Ectodermal cell (in vitro differentiated cells): Measurements from ENCODE around the gene ELL.

Experiments used
- H3K27ac ChIP-seq: 2 replicates; pipeline ENCODE4 v1.7.0; 2013; ENCODE audit warnings: mild to moderate bottlenecking, low read depth, low read length; ENCODE audit not compliant: insufficient read depth, poor library complexity, severe bottlenecking
- H3K27me3 ChIP-seq: 2 replicates; pipeline ENCODE4 v1.7.0; 2013; ENCODE audit warnings: mild to moderate bottlenecking, low read length; ENCODE audit not compliant: insufficient read depth, control insufficient read depth, poor library complexity, severe bottlenecking
- H3K36me3 ChIP-seq: one replicate; pipeline ENCODE4 v1.7.0; 2013; ENCODE audit warnings: low read length; ENCODE audit not compliant: control insufficient read depth, insufficient read depth
- H3K4me1 ChIP-seq: one replicate; pipeline ENCODE4 v1.7.0; 2013; ENCODE audit warnings: low read length; ENCODE audit not compliant: control insufficient read depth, insufficient read depth
- H3K4me3 ChIP-seq: 2 replicates; pipeline ENCODE4 v1.7.0; 2013; ENCODE audit warnings: low read depth, low read length, control low read depth; ENCODE audit not compliant: insufficient read depth
- H3K9me3 ChIP-seq: 2 replicates; pipeline ENCODE4 v1.7.0; 2013; ENCODE audit warnings: mild to moderate bottlenecking, low read length, moderate library complexity; ENCODE audit not compliant: control insufficient read depth
- WGBS, 2 experiments: methylation state at CpG; one replicate each; pipeline ENCODE4 v1.1.7; 2013; ENCODE audit warnings: missing lambda C conversion rate in 2 of 2; 5-methylcytosine and 5-hydroxymethylcytosine counted together

The ELL gene

DNA sequence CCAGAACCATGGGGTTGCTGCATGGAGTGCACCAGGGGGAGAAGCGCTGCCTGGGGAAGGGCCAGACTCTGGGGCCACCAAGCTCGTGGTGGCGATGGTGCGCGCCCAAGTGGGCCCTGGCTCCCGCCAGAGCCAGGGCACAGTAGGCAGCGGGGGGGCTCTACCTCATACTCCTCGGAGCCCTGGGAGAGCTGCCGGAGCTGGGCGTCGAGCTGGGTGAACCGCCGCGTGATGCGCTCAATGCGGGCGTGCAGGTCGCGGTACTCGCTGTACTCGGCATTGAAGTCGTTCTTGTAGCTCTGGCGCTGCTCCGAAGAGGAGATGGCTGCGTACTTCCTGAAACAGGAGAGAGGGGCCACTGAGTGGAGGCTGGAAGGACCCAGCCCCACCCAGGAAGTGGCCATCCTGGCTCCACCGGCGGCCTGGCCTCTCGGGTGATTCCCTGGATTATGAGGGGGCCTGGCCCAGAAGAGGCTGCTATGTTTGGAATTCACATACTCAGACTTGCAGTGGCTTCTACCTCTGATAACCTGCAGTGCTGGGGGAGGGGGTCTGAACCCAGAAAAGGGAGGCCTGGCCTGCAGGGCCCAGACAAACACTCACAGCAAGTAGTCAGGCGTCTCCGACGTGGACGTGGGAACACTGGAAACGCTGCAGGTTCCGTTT lies 75.6 kb downstream of the ELL start:
- peaks cover 14% of the 10 kb centered on the region for H3K36me3 ChIP-seq
- 96% methylated on average over 34 of the region's 34 CpGs for WGBS, 2 experiments
- no peak overlapping the region for H3K27ac ChIP-seq

GRCh38 chr19:18445262-18445948 lies 76.5 kb downstream of the ELL start:
- H3K27ac ChIP-seq, result no peak overlapping the region
- H3K36me3 ChIP-seq, result peaks cover 14% of the 10 kb centered on the region
- no peaks in the 10 kb centered on the region for H3K27me3 ChIP-seq
- no peaks in the 10 kb centered on the region for H3K9me3 ChIP-seq
- H3K4me3 ChIP-seq, result no peak overlapping the region
- peaks cover 9% of the 10 kb centered on the region for H3K4me1 ChIP-seq
- WGBS, 2 experiments, result 87 to 91% methylated on average over 15 of the region's 15 CpGs

More for the DNA sequence above, 75.6 kb downstream of the ELL start:
- peaks cover 17% of the 10 kb centered on the region for H3K4me1 ChIP-seq
- no peak overlapping the region for H3K4me3 ChIP-seq
- H3K27me3 ChIP-seq, result no peaks in the 10 kb centered on the region
- H3K9me3 ChIP-seq, result no peaks in the 10 kb centered on the region

DNA sequence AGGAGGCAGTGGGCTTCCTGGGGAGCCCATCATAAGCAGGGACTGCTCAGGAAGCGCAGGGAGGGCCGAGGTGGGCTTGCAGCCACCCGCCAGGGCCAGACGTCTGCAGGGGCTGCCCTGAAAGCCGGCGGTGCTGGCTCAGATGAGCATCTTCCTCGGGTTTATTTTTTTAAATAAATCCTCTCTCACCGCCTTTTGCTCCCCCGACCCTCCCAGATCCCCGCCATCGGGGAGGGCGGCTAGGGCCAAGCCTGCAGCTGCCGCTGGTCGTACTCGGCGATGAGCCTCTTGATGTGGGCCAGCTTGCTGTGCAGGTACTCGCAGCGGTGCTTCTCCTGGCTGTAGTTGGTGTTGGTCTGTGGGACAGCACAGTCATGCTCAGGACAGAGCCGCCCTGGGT lies 77.4 kb downstream of the ELL start:
- no peak overlapping the region for H3K27ac ChIP-seq
- WGBS, 2 experiments, result 92 to 94% methylated on average over 19 of the region's 19 CpGs
- peaks cover 11% of the 10 kb centered on the region for H3K36me3 ChIP-seq
- H3K4me1 ChIP-seq, result peaks cover 14% of the 10 kb centered on the region
- H3K27me3 ChIP-seq, result no peaks in the 10 kb centered on the region
- no peaks in the 10 kb centered on the region for H3K9me3 ChIP-seq
- no peak overlapping the region for H3K4me3 ChIP-seq

GRCh38 chr19:18443831-18444230 lies 78.0 kb downstream of the ELL start:
- H3K27me3 ChIP-seq, result no peaks in the 10 kb centered on the region
- 95% methylated on average over 11 of the region's 11 CpGs for WGBS, 2 experiments
- peaks cover 11% of the 10 kb centered on the region for H3K36me3 ChIP-seq
- no peaks in the 10 kb centered on the region for H3K9me3 ChIP-seq
- H3K4me1 ChIP-seq, result peaks cover 21% of the 10 kb centered on the region
- no peak overlapping the region for H3K27ac ChIP-seq
- H3K4me3 ChIP-seq, result no peak overlapping the region

DNA sequence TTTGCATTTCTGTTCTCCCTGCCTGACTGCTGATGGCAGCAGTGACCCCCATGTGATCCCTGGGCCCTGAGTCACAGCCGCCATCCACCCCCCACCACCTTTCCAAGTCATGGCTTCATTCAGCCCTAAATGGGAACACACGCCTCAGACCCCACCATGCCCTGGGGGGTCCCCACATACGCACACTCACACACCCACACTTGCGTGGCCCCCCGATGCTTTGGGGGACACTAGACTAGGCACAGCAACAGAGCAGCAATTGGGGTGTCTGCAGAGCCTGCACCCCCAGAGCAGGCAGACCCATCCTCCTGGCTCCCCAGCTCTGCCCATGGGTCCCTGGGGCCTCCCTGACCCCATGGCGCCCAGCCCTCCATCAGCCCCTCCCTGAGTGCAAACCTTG lies 78.5 kb downstream of the ELL start:
- H3K9me3 ChIP-seq, result no peaks in the 10 kb centered on the region
- no peaks in the 10 kb centered on the region for H3K27me3 ChIP-seq
- peaks cover 11% of the 10 kb centered on the region for H3K36me3 ChIP-seq
- whole genome bisulfite sequencing, 2 experiments, result 92 to 95% methylated on average over 6 of the region's 6 CpGs
- H3K4me1 ChIP-seq, result peaks cover 23% of the 10 kb centered on the region
- no peak overlapping the region for H3K4me3 ChIP-seq
- no peak overlapping the region for H3K27ac ChIP-seq

DNA sequence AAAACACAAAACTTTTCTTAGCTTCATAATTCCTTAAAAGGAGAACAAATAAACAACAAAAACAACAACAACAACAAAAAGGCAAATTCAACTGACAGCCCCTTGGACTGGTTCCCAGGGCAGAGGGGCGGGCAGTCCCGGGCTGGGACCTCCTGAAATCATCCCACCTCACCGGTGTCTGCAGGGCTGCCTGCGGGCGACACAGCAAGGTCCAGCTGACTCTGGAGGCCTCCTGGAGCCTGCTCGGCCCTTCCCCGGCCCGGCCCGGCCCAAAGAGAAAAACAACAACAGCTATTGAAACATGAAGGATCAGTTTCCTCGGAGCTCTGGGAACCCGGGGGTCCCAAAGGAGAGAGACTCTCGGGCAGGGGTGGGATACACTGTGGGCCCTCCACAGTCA lies 78.9 kb downstream of the ELL start:
- H3K27ac ChIP-seq, result no peak overlapping the region

DNA sequence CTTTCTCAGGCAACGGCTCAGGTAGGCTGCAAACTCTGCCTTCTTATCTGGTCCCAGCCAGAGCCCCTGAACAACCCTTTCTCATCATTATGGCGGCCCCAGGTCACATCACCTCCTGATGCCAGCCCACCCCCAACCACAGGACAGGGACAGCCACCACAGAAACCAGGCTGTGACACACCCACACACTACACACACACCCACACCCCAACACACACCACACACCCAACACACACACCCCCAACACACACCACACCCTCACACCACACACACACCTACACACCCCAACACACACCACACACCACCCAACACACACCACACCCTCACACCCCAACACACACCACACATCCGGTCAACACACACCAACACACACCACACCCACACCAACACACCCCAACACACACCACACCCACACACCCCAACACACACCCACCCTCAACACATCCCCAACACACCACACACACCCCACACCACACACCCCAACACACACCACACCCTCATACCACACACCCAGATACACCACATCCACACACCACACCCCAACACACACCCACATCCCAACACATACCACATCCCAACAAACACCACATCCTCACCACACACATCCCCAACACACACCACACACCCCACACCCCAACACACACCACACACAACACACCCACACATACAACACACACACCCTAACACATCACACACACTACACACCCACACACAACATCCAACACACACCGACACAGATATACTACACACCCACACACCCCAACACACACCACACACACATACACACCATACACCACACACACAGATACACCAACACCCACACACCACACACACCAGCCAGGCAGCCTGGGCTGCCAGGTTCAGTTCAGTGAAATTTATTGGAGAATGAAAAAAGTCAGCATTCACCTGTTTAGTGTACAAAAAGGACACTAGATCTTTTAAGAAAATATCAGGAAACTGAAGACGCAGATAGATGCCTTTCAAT lies 79.8 kb downstream of the ELL start:
- no peaks in the 10 kb centered on the region for H3K27me3 ChIP-seq
- peaks cover 21% of the 10 kb centered on the region for H3K4me1 ChIP-seq
- WGBS, 2 experiments, result 79 to 81% methylated on average over 5 of the region's 5 CpGs
- no peak overlapping the region for H3K4me3 ChIP-seq
- no peaks in the 10 kb centered on the region for H3K9me3 ChIP-seq
- no peak overlapping the region for H3K27ac ChIP-seq
- peaks cover 11% of the 10 kb centered on the region for H3K36me3 ChIP-seq

More for the DNA sequence above, 78.9 kb downstream of the ELL start:
- H3K9me3 ChIP-seq, result no peaks in the 10 kb centered on the region
- no peaks in the 10 kb centered on the region for H3K27me3 ChIP-seq
- peaks cover 23% of the 10 kb centered on the region for H3K4me1 ChIP-seq
- WGBS, 2 experiments, result 90 to 93% methylated on average over 12 of the region's 12 CpGs
- H3K36me3 ChIP-seq, result peaks cover 11% of the 10 kb centered on the region
- no peak overlapping the region for H3K4me3 ChIP-seq

GRCh38 chr19:18440936-18441803 lies 80.7 kb downstream of the ELL start:
- WGBS, 2 experiments, result 90 to 92% methylated on average over 23 of the region's 23 CpGs
- H3K27ac ChIP-seq, result no peak overlapping the region
- no peaks in the 10 kb centered on the region for H3K27me3 ChIP-seq
- H3K4me1 ChIP-seq, result peaks cover 20% of the 10 kb centered on the region
- no peak overlapping the region for H3K4me3 ChIP-seq
- H3K9me3 ChIP-seq, result no peaks in the 10 kb centered on the region
- peaks cover 11% of the 10 kb centered on the region for H3K36me3 ChIP-seq

- H3K9me3 ChIP-seq, result no peaks in the 10 kb centered on the region
- peaks cover 12% of the 10 kb centered on the region for H3K36me3 ChIP-seq
- no peaks in the 10 kb centered on the region for H3K27me3 ChIP-seq
- H3K4me3 ChIP-seq, result no peak overlapping the region
- H3K27ac ChIP-seq, result no peak overlapping the region
- peaks cover 22% of the 10 kb centered on the region for H3K4me1 ChIP-seq
- 89 to 90% methylated on average over 11 of the region's 11 CpGs for WGBS, 2 experiments
These were observed 81.4 kb downstream of the ELL start for GRCh38 chr19:18440415-18440877.
